SHP77 treated with DMSO at 0.1 percent for 48 hours (cell line): Measurements from ENCODE around the gene RAD23B.

Experiments used
- DNase-seq: peaks from one replicate; lab custom pipeline; 2025; lab: John Stamatoyannopoulos, UW

RAD23B gene

DNA sequence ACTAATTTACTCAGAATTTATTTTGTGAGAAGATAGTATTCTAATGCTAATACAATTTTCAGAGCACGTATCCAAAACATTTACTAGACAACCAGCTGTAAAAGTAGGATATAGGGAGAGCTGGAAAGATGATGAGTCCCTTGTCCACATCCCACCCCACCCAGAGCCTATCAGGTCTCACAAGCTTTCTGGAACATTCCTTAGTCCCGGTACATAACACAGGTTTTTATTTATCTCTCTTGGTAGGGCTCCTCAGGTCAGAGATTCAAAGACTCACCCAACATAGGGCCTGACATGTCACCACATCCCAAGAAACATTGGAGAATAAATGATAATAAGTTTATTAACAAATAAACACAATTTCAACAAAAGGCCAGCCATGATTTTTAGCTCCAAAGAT is 13.8 kb upstream of the RAD23B start:
- no peak for DNase-seq

DNA sequence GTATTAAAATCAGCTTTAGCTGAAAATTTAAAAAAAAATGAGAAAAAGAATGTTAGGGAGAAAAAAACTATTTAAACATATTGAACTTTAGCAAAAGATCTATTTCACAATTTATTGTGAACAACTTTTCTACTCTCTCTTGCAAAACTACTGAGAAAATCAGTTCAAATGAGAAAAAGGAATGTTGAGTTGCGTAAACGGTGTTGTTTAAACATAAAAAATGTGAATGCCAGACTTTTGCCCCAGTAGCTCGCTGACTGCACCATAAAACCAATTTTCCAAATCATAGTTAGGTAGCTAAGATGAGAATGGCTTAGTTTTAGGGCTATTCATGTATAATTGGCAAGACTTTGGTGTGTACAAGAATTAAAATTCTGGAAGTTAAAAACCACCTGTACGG is 13.4 kb upstream of the RAD23B start:
- no peak for DNase-seq

- no peak for DNase-seq
Observed at GRCh38 chr9:107270082-107270481, 13.0 kb upstream of the RAD23B start.

DNA sequence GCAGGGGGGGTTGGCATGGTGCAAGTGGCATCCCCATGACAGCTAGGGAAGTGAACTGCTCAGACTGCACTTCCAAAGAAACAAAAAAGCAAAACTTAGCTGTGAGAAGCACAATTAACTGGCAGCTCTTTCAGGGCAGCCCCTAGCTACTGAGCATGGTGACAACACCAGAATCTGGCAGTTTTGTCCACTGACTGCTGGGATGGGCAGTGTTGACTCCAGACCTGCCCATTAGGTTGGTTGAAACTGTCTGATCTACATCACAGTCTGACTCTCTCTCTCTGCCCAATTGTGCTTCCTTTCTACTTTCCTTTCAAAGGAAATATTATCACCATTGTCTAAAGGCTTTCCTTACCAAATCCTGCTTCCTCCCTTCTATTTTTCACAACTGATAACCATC is 12.5 kb upstream of the RAD23B start:
- no peak for DNase-seq

DNA sequence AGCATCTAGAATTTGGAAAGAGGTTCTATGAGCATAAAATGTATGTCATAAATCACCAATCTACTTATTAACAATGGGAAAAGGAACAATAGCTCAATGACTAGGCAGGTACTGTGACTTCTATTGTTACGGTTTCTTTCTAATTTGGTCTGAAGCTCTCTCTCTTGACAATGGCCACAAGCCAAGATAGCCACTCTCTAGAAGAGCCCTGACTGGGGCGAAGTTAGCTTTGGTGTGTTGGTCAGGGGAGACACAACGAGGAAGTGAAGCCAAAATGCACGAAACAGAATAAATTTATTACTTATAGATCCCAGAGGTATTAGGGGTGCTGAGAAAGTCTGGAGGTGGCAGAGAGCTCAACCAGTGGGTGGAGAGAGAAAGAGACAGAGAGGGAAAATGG is 9.4 kb upstream of the RAD23B start:
- DNase-seq, result no peak

- DNase-seq, result no peak
Observed at GRCh38 chr9:107274096-107274495, 9.0 kb upstream of the RAD23B start.

DNA sequence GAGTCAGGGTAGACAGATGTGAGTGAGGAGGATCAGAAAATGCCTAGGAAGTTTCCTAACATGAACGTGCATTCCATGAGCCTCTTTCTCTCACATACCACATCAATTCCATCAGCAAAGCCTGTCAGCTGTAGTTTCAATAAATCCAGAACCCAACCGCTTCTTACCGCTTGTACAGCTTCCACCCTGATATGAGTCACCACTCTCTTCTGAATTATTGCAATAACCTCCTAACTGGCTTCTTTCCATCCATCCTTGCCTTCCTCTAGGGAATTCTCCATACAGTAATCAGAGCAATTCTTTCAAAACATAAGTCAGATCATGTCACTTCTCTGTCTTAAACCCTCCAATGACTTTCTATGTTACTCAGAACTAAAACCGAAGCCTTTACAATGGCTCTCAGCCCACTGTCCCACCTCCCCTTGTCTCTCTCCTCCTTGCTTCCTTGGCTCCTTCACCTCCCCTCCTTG is 8.1 kb upstream of the RAD23B start:
- DNase-seq, result no peak

DNA sequence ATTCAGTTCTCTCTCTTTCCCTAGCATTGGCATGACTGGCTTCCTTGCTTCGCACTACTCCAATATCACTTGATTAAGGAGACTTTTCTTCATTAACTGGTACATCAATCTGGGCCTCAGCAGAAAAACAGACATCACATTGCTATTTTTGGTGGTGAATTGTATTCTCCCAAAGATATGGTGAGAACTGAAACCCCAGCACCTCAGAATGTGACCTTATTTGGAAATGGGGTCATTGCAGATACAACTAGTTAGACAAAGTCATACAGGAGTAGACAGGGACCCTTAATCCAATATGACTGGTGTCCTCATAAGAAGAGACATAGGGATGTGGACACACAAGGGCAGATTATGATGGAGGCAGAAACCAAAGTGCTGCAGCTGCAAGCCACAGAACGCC is 7.5 kb upstream of the RAD23B start:
- no peak for DNase-seq

GRCh38 chr9:107276966-107277710 is 5.9 kb upstream of the RAD23B start:
- no peak for DNase-seq

DNA sequence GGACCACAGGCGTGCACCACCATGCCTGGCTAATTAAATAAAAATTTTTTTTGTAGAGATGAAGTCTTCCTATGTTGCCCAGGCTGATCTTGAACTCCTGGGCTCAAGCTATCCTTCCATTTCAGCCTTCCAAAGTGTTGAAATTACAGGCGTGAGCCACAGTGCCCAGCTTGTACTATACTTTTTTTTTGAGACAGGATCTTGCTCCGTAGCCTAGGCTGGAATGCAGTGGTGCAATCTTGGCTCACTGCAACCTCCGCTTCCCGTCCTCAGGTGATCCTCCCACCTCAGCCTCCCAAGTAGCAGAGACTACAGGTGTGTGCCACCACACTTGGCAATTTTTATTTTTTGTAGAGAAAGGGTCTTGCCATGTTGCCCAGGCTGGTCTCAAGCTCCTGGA is 5.3 kb upstream of the RAD23B start:
- no peak for DNase-seq

DNA sequence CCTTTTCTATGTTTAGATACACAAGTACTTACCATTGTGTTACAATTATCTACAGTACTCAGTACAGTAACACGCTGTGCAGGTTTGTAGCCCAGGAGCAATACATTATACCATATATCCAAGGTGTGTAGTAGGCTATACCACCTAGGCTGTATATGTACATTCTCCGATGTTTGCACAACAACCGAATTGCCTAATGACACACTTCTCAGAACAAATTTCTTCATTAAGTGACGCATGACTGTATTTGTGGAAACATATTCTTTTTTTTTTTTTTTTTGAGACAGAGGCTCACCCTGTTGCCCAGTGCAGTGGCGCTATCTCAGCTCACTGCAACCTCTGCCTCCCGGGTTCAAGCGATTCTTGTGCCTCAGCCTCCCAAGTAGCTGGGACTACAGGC is 4.0 kb upstream of the RAD23B start:
- DNase-seq, result no peak

DNA sequence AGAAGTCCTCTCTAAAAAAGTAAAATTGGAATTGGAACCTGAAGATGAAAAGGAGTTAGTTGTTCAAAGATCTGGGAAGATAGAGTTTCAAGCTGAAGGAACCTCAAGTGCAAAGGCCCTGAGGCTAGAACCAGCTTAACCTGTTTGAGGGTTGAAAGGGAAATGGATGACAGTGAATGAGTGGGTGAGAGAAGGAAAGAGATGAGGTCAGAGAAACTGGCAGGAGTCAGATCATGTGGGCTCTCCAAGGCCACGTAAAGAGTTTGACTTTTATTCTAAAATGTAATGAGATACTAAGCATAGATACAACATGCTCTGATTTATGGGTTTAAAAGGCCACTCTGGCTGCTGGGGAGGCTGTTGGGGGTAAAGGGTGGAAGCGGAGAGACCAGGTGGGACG is 2.5 kb upstream of the RAD23B start:
- no peak for DNase-seq

DNA sequence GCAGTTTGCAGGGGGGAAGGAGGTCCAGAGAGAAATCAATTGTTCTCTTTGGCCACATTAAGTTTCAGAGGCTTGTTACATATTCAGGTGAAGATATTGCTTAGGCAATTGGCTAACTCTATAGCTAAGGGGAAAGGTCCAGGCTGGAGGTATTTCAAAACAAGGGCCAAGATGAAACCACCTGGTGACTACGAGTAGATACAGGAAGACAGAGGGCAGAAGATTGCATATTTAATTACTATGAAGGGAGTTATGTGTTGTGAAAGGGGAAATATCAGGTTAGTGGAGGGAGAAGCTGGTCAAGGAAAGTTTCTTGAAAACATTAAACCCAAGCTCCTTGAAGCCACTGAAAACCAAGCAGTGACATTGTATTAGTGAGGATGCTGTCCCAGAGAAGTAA is 1.9 kb upstream of the RAD23B start:
- no peak for DNase-seq

DNA sequence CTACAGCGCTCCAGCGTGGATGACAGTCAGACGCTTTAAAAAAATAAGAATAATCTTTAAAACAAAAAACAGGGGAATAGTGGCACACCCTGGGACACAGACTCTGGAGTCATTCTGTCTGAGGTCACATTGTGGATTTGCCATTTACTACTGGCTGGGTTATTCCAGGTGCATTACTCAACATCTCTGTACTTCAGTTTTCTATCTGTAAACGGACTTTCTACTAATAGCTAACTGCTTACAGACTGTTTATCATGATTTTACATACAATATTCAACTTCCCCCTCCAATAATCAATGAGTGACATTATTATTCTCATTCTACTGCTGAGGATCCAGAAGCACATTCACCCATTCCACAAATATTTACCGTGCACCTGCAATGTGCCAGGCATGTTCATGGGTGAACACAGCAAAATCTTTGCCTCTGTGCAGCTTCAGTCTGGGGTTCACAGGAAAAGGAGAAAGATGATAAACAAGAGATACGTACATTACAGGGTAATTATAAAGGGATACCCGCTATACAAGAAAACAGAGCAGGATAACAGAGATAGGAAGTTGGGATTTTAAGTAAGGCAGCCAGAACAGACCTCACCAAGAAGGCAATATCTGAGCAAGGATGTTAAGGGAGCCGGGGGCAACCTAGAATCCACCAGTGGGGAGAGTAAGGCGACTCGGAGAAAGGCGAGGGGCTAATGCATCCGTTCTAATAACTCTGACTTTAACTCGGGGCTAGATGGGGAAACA is 984 bp upstream of the RAD23B start:
- no peak for DNase-seq

DNA sequence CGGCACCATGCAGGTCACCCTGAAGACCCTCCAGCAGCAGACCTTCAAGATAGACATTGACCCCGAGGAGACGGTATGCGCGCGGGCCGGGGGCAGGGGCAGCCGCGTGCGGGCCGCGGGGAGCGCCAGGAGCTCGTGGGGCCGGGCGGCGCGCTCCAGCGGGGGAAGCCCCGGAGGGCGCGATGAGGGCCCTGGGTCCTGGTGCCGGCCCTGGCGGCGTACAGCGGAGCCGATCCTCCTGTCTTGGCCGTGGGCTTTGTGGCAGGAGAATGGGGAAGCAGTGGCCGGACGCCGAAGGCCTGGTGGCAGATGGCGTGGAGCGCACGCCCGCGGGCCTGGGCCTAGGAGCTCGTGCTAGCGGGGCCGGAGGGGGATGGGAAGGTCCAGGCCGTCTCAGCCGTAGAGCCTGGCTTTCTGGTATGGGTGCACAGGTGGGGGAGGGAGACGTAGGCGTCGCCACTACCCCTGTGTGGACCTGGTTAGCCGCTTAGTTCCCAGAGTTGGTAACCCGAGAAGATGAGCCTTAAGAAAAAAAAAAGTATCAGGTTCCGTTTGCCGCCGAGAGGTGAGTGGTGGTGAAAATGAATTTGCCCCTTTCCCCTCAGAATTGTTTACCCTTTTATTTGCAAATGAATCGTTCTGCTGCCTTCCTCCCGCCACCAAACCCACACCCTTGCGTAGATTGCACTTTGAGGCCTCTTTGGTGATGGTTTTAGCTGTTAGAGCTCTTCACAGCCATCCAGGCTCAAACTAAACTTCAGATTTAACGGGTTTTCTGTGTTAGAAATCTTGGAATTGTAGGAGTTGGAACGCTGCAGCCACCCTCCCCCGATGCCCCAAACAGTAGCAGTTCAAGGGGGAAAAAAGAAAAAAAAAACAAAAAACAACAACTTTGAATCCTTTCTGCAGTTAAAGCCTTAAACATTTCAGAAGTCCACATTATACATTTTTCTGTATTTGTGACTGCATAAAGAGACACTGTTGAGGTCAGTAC is 841 bp downstream of the RAD23B start:
- peak; percentile 26 for DNase-seq

DNA sequence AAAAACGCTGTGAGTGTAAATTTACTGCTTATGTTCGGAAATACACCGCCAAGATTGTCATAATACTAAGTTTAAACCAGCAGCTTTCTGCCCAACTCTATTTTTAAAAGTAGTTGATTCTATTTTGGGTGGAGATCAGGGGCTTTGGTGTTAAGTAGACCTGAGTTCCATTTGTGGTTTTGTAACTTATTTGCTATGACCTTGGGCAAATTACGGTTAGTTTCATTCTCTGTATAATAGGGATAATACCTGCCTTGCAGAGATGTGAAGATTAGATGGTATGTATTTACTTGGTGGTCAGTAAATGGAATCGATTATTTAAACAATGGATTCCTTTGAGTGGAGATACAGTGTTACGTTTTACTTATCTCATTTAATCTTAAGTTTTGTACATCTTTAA is 1.6 kb downstream of the RAD23B start:
- no peak for DNase-seq

GRCh38 chr9:107285286-107285685 is 2.2 kb downstream of the RAD23B start:
- no peak for DNase-seq

- DNase-seq, result no peak
Observed at GRCh38 chr9:107286057-107286456, 3.0 kb downstream of the RAD23B start.

- DNase-seq, result no peak
Observed at GRCh38 chr9:107288701-107289100, 5.6 kb downstream of the RAD23B start.

DNA sequence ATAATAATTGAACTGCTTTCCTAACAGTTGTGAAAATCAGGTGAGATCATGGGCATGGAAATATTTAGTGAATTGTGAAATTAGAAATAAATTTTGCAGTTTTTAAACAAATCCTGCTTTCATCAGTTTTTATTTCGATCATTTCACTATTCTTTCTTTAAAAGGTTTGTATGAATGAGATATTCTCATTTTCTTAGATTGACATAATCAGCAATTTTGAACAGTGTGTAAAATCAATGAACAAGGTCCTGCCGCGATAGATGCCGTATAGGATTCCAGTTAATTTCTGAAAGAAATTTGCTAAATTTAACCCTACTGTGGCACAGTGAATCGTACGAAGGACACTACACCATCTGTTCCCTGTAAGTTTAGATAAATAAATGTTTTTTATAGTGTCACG is 7.5 kb downstream of the RAD23B start:
- DNase-seq, result no peak

GRCh38 chr9:107292821-107293542 is 9.9 kb downstream of the RAD23B start:
- DNase-seq, result no peak
